Effector memory CD4-positive, alpha-beta T cell (primary cell): ENCODE results near the gene B4GALT5.

Source experiments
- DNase-seq, 3 donors: peaks; one replicate each; pipeline ENCODE4 v3.0.0-alpha.2; 2020
- H3K27ac ChIP-seq: 2 replicates; pipeline ENCODE4 v1.7.0; 2013; ENCODE audit warnings: mild to moderate bottlenecking, low read length, moderate library complexity; ENCODE audit not compliant: insufficient read depth, poor library complexity, severe bottlenecking
- H3K27me3 ChIP-seq: replicated peaks from 2 replicates; pipeline ENCODE4 v1.7.0; 2013; ENCODE audit warnings: mild to moderate bottlenecking, low read length; ENCODE audit not compliant: insufficient read depth, control insufficient read depth, poor library complexity, severe bottlenecking
- H3K36me3 ChIP-seq: 2 replicates; pipeline ENCODE4 v1.7.0; 2013; ENCODE audit warnings: mild to moderate bottlenecking, low read length, moderate library complexity; ENCODE audit not compliant: control insufficient read depth, insufficient read depth
- H3K4me1 ChIP-seq: 2 replicates; pipeline ENCODE4 v1.7.0; 2013; ENCODE audit warnings: low read length, mild to moderate bottlenecking; ENCODE audit not compliant: control insufficient read depth, insufficient read depth, poor library complexity, severe bottlenecking
- H3K4me3 ChIP-seq: 2 replicates; pipeline ENCODE4 v1.7.0; 2013; ENCODE audit warnings: low read length, low read depth, mild to moderate bottlenecking; ENCODE audit not compliant: insufficient read depth, poor library complexity, severe bottlenecking
- H3K9me3 ChIP-seq: 2 replicates; pipeline ENCODE4 v1.7.0; 2013; ENCODE audit warnings: mild to moderate bottlenecking, low read length, moderate library complexity; ENCODE audit not compliant: control insufficient read depth

The B4GALT5 gene

DNA sequence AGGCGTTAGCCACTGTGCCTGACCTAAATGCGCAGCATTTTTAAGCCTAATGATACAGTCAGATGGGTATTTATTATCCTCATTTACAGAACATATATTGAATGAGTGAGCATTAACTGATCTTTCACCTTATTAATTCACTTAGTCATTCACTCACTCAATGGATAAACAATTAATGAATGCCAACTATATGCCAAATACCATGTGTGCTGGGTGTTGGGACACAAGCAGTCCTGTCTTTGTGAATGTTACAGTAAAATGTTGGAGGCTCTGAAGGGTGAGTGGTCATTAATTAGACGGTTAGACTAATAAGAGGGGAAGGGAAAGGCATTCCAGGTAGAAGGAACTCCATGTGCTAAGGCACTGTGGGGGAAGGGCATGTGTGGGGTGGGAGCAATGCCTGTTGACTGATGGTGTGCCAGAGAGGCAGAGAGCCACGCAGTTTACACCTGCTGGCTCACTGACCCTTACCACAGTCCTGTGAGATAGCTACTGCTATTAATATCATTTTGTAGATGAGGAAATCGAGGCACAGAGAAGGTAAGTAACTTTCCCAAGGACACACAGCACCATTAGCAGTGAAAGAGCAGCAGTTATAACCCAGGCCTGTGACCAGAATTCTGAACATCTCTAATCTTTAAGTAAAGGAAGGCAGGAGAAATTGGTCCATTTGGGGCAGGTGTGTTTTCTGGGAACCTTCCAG, 38.7 kb upstream of the B4GALT5 start:
- DNase-seq = no peak
- Histone ChIP-seq H3K9me3 (no peaks in the 10 kb centered on the region), H3K27ac (no peak overlapping the region), H3K27me3 (no peaks in the 10 kb centered on the region), H3K36me3 (no peaks in the 10 kb centered on the region), H3K4me1 (no peaks in the 10 kb centered on the region), H3K4me3 (no peak overlapping the region)

DNA sequence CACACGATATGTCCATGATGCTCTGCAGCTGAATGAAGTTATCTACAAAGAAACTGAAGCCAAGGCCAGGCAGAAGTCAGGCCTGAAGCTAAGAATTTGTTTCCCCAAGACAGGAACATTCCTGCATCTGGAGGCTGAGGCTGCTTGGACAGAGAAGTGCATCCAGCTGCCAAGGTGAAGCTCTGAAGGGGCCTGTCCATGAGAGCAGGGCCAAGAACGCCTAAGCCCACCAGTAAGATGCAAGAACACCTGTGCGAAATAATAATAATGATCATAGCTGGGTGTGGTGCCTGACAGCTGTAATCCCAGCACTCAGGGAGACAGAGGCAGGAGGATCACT, 37.7 kb upstream of the B4GALT5 start:
- no peak for DNase-seq
- H3K27me3 ChIP-seq = no peaks in the 10 kb centered on the region
- no peak overlapping the region for H3K4me3 ChIP-seq
- no peaks in the 10 kb centered on the region for H3K4me1 ChIP-seq
- no peak overlapping the region for H3K27ac ChIP-seq
- H3K9me3 ChIP-seq = no peaks in the 10 kb centered on the region
- H3K36me3 ChIP-seq = no peaks in the 10 kb centered on the region

DNA sequence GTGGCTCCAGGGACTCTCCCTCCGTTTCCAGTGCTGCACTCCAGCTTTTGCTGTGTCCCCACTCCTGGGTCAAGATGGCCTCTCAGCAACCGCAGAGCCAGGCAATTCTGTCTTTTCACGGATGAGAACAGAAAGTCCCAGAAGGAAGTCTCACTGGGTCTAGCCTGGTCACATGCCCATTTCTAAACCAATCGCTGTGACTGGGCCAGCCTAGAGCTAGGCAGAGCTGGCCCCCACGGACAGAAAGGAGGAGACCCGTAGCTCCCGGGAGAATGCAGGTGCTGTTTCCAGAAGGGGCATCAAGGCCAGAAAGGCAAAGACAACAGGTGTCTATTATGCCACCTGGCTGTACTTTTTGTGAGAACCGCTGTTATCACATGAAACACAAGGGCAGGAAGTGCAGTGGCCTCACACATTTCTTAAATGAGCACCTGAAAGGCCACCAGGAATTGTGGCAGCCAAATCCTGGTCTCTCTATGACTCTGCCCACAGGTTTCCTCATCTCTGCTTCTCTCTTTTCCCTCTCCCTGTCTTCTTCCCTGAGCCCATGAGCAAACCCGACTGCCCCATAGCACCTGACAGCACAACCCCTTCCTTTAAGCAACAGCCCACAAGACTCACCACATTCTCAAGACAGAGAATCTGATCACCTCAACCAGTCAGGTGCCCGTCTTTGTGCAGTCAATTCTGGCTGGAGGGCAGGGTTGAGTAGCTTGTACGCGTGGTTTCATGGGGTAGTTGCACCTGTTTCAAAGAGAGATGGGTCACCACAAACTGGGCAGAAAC, 37.1 kb upstream of the B4GALT5 start:
- Histone ChIP-seq H3K4me1 (no peaks in the 10 kb centered on the region), H3K9me3 (no peaks in the 10 kb centered on the region), H3K4me3 (no peak overlapping the region), H3K36me3 (no peaks in the 10 kb centered on the region), H3K27me3 (no peaks in the 10 kb centered on the region), H3K27ac (no peak overlapping the region)
- DNase-seq = no peak

DNA sequence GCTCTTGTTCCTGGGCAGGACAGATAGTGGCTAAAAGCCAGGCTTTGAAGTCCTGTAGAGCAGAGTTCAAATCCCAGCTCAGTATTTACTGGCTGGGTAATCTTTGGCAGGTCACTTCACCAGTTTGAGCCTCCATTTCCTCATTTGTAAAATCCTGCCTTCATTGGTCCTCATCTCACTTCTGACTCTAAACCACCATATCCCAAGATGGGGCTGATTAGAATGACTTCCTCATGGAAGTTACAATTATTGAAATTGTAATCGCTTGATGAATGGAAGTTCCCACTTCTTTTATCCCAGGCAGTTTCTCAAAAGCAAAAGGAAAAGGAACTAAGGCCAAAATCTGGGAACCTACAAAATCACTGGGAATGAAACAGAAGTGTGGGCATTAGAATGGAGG, 35.9 kb upstream of the B4GALT5 start:
- Histone ChIP-seq H3K4me1 (no peaks in the 10 kb centered on the region), H3K36me3 (no peaks in the 10 kb centered on the region), H3K27me3 (no peaks in the 10 kb centered on the region), H3K27ac (no peak overlapping the region), H3K4me3 (no peak overlapping the region), H3K9me3 (no peaks in the 10 kb centered on the region)
- no peak for DNase-seq

DNA sequence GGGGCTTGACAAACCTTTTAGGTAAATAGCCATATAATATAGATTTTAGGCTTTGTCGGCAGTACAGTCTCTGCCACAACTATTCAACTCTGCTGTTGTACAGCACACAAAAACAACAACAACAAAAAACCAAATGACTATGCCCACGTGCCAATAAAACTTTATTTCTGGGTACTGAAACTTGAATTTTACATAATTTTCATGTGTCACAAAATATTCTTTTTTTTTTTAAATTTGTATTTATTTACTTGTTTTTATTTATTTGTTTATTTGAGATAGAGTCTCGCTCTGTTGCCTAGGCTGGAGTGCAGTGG, 34.8 kb upstream of the B4GALT5 start:
- no peak overlapping the region for H3K4me3 ChIP-seq
- no peaks in the 10 kb centered on the region for H3K27me3 ChIP-seq
- no peaks in the 10 kb centered on the region for H3K9me3 ChIP-seq
- no peak overlapping the region for H3K27ac ChIP-seq
- H3K4me1 ChIP-seq = no peaks in the 10 kb centered on the region
- no peaks in the 10 kb centered on the region for H3K36me3 ChIP-seq
- DNase-seq = no peak

DNA sequence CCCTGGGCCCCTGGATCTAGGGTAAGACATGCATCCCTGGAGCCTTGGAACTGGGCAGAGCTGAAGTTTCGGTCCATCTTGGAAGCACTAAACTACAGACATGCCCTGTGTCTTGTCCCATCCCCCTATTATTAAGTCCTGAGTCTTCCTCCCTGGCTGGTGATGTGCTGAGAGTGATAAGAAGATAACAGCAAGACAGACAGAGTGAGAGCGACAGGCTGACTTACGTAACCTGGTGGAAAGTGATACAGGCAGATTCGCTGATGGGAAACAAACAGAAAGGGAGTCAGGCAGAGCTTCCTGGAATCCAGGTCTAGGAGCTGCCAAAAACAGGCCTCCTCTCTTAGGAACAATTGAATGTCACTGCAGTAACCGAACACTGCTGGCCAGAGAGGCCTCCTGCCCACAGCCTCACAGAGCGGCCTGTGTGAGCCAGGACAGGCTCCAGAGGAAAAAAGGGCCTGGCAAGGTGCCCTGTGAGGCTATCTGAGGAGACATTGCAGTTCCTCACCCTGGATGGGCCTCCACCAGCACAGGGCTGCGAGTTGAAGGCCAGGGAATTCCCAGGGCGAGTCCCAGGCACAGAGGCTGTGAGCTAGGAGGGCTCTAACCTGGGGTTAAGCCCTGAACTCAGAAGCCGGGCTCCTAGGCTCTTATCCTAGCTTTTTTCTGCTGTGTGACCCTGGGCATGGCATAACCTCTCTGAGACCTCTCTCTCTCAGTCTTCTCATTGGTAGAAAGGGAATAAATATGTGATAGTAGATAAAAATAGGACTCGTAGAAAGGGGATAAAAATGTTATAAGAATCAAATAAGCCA, 34.2 kb upstream of the B4GALT5 start:
- H3K36me3 ChIP-seq = no peaks in the 10 kb centered on the region
- H3K27ac ChIP-seq = no peak overlapping the region
- H3K27me3 ChIP-seq = no peaks in the 10 kb centered on the region
- no peaks in the 10 kb centered on the region for H3K4me1 ChIP-seq
- no peaks in the 10 kb centered on the region for H3K9me3 ChIP-seq
- DNase-seq = no peak
- H3K4me3 ChIP-seq = no peak overlapping the region

DNA sequence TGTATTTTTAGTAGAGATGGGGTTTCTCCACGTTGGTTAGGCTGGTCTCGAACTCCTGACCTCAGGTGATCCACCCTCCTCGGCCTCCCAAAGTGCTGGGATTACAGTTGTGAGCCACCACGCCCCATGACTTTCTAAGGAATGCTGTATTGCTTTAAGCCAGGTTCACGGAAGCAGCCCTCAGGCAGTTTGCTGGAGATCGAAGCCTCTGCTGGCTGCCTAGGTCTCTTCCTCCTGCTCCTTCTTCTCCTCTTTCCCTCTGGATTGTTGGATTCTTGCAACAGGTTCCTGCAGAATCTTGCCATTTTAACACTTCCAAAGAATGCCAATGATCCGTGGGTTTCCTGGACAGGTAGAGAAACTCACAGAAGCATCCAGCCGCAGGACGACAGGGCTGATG, 29.3 kb upstream of the B4GALT5 start:
- Histone ChIP-seq H3K36me3 (no peaks in the 10 kb centered on the region), H3K27me3 (no peaks in the 10 kb centered on the region), H3K4me1 (no peaks in the 10 kb centered on the region), H3K27ac (no peak overlapping the region), H3K4me3 (no peak overlapping the region), H3K9me3 (no peaks in the 10 kb centered on the region)
- DNase-seq = no peak

DNA sequence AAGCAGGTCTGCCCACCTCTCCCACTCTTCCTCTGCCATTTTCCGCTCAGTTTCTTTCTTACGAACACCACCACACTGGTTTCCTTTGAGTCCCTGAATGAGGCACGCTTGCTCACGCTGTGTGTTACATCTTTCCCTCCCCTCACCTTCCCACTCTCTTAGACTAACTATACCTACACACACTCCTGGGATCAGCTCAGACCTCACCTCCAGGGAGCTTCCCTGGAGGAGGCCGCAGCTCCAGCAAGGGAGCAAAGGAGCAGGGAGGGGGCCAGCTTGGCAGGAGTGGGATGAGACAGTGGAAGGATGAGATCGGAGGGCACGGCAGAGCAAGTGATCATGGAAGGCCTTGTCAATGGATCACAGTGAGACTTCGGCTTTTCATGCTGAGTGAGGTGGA, 28.3 kb upstream of the B4GALT5 start:
- H3K4me1 ChIP-seq = no peaks in the 10 kb centered on the region
- H3K27me3 ChIP-seq = no peaks in the 10 kb centered on the region
- DNase-seq = no peak
- H3K4me3 ChIP-seq = no peak overlapping the region
- no peaks in the 10 kb centered on the region for H3K36me3 ChIP-seq
- no peaks in the 10 kb centered on the region for H3K9me3 ChIP-seq
- no peak overlapping the region for H3K27ac ChIP-seq

DNA sequence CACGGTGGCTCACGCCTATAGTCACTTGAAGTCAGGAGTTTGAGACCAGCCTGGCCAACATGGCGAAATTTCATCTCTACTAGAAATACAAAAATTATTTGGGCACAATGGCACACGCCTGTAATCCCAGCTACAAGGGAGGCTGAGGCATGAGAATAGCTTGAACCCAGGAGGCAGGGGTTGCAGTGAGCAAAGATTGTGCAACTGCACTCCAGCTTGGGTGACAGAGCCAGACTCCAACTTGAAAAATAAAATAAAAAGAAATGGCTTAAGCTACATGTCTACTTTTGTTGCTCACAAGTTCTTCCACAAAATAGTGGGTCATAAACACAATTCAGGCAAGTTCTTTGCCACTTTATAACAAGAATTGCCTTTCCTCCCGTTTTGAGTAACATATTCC, 27.1 kb upstream of the B4GALT5 start:
- Histone ChIP-seq H3K4me3 (no peak overlapping the region), H3K27ac (no peak overlapping the region)

DNA sequence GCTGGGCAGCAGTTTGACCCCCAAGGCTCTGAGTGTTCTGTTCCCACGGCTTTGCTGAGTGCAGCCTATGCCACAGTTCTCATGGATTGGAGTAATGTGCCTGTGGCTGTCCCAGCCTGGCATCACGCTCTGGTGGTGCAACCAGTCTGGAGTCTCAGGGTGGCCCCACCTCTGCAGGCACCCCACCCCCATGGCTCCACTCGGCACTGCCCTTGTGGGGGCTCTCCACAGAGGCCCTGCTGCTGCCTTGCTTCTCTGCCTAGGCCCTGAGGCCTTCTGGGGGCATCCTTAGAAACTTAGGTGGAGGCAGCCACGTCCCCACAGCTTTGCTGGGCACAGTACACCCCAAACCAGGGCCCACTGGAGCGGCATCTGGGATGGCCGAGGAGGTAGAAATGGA, 25.4 kb upstream of the B4GALT5 start:
- H3K27me3 ChIP-seq = no peaks in the 10 kb centered on the region
- DNase-seq = no peak
- no peak overlapping the region for H3K4me3 ChIP-seq
- no peak overlapping the region for H3K27ac ChIP-seq
- H3K4me1 ChIP-seq = no peaks in the 10 kb centered on the region
- H3K36me3 ChIP-seq = no peaks in the 10 kb centered on the region
- no peaks in the 10 kb centered on the region for H3K9me3 ChIP-seq

More for the DNA sequence above, 27.1 kb upstream of the B4GALT5 start:
- DNase-seq = no peak
- Histone ChIP-seq H3K27me3 (no peaks in the 10 kb centered on the region), H3K4me1 (no peaks in the 10 kb centered on the region), H3K9me3 (no peaks in the 10 kb centered on the region), H3K36me3 (no peaks in the 10 kb centered on the region)
